Prostate gland (tissue), 2 donors: ENCODE data around the gene PLVAP.

Experiments used
- POLR2A ChIP-seq: fragments of 450-650 bp; IDR thresholded peaks from one replicate; pipeline ENCODE4 v1.6.1; 2016; ENCODE audit warnings: antibody characterized with exemption, mild to moderate bottlenecking
- POLR2AphosphoS5 ChIP-seq: sonication (generic); formaldehyde crosslinking; IDR thresholded peaks from one replicate; pipeline ENCODE4 v1.6.1; 2017; ENCODE audit warnings: antibody characterized with exemption
- TF ChIP-seq, protein P1 (sequence below), 4 experiments: fragments of 200-600 bp in 2 of 4; fragments of 450-650 bp in 2 of 4; sonication (generic) in 2 of 4; IDR thresholded peaks; 1 replicate in 3 of 4; 2 replicates in 1 of 4; pipeline ENCODE4 v1.5.1; 2016 to 2019; ENCODE audit warnings: antibody characterized with exemption in 4 of 4, mild to moderate bottlenecking in 2 of 4, moderate library complexity in 2 of 4

DNA sequence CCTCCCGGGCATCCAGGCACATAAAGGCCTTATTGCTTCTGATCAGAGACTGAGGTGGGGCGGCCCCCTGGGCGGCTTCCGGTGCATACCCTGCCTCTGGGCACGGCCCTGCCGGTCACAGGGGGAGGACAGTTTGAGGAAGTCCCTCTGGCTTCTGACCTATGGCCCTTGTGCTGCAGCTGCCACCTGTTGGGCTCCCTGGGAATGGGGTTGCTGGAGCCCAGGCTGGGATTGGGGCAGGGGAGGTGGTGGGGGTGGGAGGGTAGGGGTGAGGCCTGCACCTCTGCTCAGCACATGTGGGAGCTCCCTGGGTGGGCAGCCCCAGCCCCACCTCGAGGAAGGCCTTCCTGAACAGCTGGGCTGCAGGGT lies 53.2 kb downstream of the PLVAP start:
- TF ChIP-seq, protein P1, sequence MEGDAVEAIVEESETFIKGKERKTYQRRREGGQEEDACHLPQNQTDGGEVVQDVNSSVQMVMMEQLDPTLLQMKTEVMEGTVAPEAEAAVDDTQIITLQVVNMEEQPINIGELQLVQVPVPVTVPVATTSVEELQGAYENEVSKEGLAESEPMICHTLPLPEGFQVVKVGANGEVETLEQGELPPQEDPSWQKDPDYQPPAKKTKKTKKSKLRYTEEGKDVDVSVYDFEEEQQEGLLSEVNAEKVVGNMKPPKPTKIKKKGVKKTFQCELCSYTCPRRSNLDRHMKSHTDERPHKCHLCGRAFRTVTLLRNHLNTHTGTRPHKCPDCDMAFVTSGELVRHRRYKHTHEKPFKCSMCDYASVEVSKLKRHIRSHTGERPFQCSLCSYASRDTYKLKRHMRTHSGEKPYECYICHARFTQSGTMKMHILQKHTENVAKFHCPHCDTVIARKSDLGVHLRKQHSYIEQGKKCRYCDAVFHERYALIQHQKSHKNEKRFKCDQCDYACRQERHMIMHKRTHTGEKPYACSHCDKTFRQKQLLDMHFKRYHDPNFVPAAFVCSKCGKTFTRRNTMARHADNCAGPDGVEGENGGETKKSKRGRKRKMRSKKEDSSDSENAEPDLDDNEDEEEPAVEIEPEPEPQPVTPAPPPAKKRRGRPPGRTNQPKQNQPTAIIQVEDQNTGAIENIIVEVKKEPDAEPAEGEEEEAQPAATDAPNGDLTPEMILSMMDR (IDR thresholded peaks at IDR 0.05), result no peak
- no peak for TF ChIP-seq POLR2A
- TF ChIP-seq POLR2AphosphoS5, result no peak
